MM.1S (cell line): ENCODE results near the gene ITSN1.

Experiments
- CTCF ChIP-seq: fragments of 300-600 bp; sonication (generic); IDR thresholded peaks from 2 replicates; pipeline ENCODE4 v1.5.1; 2016; ENCODE audit warnings: antibody characterized with exemption, low read length, mixed read lengths
- EZH2 ChIP-seq: fragments of 300-600 bp; sonication (generic); optimal IDR thresholded peaks from 2 replicates; pipeline ENCODE3; 2017; ENCODE audit warnings: low read depth, mild to moderate bottlenecking, antibody characterized with exemption, low read length, mixed read lengths
- EZH2phosphoT487 ChIP-seq: fragments of 300-600 bp; sonication (generic); IDR thresholded peaks from 2 replicates; pipeline ENCODE4 v1.6.1; 2018; ENCODE audit warnings: antibody characterized with exemption, low read length

- TF ChIP-seq CTCF, result no peak
- TF ChIP-seq EZH2, result no peak
- TF ChIP-seq EZH2phosphoT487, result no peak
These were observed 21.8 kb downstream of the ITSN1 start for GRCh38 chr21:33664135-33664534.
